DOHH2 (cell line): ENCODE data around the gene S100A16.

Source experiments
- EZH2phosphoT487 ChIP-seq: fragments of 200-600 bp; sonication (generic); IDR thresholded peaks from 2 replicates; pipeline ENCODE4 v1.6.1; 2017; ENCODE audit warnings: borderline replicate concordance, mild to moderate bottlenecking, antibody characterized with exemption, low read length, moderate library complexity, mixed read lengths
- TF ChIP-seq, protein P1 (sequence below): fragments of 200-600 bp; sonication (generic); IDR thresholded peaks from one replicate; pipeline ENCODE4 v1.5.1; 2014; ENCODE audit warnings: antibody characterized with exemption, mild to moderate bottlenecking, low read depth, low read length; ENCODE audit not compliant: poor library complexity, severe bottlenecking

DNA sequence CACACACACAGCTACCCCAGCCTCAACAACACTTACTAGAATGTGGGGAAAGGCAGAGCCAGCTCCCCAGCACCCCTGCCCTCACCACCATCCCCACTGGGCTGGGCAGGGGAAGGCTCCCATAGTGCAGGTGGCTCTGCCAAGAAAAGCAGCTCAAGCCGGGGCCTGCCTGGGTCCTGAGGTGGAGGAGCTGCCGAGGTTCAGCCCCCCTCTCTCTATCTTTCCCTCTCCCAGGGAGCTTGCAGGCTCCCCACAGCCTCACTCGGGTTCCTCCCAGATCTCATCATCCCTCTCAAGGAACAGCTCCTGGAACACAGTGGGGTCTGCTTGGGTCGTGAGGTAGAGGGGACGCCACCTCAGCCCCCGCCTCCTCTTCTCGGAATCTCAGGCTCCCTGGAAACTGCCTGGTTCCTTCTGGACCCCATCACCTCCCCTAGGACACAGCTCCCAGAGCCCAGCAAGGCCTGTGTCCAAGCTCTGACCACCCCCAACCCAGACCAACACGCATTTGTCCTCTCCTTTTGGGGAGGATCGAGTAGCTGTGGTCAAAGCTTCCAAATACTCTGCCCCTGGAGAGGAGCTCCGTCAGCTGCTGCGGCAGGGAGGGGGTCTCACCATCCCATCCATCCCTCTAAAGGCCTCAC lies 704 bp downstream of the S100A16 start:
- TF ChIP-seq, protein P1, sequence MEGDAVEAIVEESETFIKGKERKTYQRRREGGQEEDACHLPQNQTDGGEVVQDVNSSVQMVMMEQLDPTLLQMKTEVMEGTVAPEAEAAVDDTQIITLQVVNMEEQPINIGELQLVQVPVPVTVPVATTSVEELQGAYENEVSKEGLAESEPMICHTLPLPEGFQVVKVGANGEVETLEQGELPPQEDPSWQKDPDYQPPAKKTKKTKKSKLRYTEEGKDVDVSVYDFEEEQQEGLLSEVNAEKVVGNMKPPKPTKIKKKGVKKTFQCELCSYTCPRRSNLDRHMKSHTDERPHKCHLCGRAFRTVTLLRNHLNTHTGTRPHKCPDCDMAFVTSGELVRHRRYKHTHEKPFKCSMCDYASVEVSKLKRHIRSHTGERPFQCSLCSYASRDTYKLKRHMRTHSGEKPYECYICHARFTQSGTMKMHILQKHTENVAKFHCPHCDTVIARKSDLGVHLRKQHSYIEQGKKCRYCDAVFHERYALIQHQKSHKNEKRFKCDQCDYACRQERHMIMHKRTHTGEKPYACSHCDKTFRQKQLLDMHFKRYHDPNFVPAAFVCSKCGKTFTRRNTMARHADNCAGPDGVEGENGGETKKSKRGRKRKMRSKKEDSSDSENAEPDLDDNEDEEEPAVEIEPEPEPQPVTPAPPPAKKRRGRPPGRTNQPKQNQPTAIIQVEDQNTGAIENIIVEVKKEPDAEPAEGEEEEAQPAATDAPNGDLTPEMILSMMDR = no peak
- no peak for TF ChIP-seq EZH2phosphoT487
